CD4-positive, alpha-beta T cell treated with Interleukin-10 for 1 hour (primary cell): ENCODE results near the gene ZDHHC1.
A peak's percentile ranks its signal among the peaks of the same experiment; 100 is the strongest.

Source experiments
- DNase-seq: peaks from one replicate; pipeline ENCODE4 v3.0.0-alpha.2; 2020

Gene ZDHHC1

DNA sequence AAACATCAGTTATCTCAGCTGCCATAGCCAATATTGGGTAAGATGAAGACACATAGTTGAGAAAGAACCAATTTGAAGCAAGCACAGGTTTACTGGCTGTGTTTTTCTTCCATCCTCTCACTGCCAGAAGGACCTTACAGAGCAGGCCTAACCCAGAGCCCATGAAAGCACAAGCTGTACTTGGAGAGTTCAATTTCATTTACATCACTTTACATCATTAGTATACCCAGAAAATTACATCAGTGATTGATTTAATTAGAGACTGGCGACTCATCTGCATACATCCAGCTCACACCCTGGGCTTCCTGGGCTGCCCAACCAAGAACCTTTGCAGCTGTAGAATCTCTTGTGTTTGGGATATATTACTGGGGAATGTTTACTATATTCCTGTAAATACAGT, 66.0 kb downstream of the ZDHHC1 start:
- no peak for DNase-seq

DNA sequence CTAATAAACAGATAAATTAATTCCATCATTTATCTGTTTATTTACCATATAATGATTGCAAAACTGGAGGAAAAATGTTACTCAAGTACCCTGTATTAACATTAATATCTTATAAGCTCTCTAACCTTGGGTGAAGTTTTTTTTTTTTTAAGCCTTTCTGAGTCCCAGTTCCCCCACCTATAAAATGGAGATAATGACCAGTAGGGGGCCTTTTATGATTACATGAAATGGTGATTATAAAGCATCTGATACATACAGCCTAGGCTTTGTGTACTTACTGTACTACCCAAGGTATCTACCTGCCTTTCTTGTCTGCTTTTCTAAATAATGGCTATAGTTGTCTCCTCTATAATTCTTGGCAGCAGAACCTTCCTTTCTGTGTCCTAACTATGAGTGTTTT, 67.1 kb downstream of the ZDHHC1 start:
- DNase-seq: peak; percentile 43

DNA sequence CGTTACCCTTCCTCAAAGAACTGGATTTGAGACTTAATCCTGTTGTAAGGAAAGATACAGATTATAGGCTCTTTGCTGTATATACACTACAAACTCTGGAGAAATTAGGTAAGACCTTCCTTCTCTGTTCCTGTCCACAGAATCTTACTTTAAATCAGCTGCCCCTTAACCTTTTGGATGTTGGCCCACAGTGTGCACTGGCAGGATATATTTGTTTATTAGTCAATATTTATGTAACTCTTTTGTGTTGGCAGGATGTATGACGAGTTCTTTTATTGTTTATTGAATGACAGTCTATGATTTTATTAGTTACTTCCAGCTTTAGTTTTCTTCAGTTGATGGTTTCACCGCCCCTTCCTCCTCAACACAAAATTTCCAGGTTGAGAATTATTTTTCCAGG, 69.9 kb downstream of the ZDHHC1 start:
- no peak for DNase-seq

DNA sequence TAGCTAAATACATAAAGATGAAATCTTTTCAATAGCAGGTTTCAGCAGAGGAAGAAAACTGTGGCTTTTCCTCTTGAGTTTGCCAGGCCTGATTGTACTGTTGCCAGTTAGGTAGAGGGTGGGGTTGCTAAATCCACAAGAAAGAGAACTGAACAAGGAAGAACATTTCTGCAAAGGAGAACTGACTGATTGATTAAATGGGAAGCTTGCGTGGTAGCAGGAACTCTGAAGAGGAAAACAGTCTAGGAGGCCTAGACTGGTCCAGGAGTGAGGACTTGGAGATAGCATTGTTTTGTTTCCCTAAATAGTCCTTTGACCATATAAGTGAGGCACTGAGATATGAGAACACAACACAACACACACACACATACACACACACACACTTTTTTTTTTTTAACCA, 70.9 kb downstream of the ZDHHC1 start:
- DNase-seq: no peak
